ENCODE data around the gene HDAC1. TPM values are rescaled to one million over a fixed set of nuclear protein-coding genes. Genes with fewer than 3 reads are reported as not detected.
"Not testable (repeated sequence)": the region's sequence is repeated elsewhere in the genome, so short reads cannot be mapped to it uniquely, and the experiment has no call there.

The HDAC1 gene
- total RNA-seq, 1 experiment from 2014 or later, result 117 TPM

DNA sequence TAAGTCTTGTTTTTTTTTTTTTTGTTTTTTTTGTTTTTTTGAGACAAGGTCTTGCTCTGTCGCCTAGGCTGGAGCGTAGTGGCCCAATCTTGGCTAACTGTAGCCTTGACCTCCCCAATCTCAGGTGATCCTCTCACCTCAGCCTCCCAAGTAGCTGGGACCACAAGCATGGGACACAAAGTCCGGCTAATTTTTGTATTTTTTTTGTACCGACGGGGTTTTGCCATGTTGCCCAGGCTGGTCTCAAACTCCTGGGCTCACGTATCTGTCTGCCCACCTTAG is 34.7 kb upstream of the HDAC1 start:
- Mint-ChIP-seq H3K27me3 (ENCODE audit: insufficient read depth, unreplicated experiment) (no peaks in the 10 kb centered on the region), H3K9me3 (ENCODE audit: unreplicated experiment) (no peaks in the 10 kb centered on the region), H3K4me1 (ENCODE audit: low read depth, unreplicated experiment) (no peaks in the 10 kb centered on the region), H3K27ac (ENCODE audit: unreplicated experiment) (no peak overlapping the region), H3K4me3 (ENCODE audit: unreplicated experiment) (no peak overlapping the region), H3K36me3 (ENCODE audit: insufficient read depth, unreplicated experiment) (no peaks in the 10 kb centered on the region)
- H3K4me1 ChIP-seq, result no peaks in the 10 kb centered on the region
- POLR2A ChIA-PET, result no interaction called here
- H3K4me3 ChIP-seq (ENCODE audit: low read depth, low read length), result no peak overlapping the region
- no peaks in the 10 kb centered on the region for H3K9me3 ChIP-seq
- no peaks in the 10 kb centered on the region for H3K27me3 ChIP-seq (replicated peaks; ENCODE audit: control insufficient read depth, insufficient read depth, low read length)
- intact Hi-C loops (cut with micrococcal nuclease; ENCODE audit: unreplicated experiment), result no loop called here
- TF ChIP-seq, protein P1, sequence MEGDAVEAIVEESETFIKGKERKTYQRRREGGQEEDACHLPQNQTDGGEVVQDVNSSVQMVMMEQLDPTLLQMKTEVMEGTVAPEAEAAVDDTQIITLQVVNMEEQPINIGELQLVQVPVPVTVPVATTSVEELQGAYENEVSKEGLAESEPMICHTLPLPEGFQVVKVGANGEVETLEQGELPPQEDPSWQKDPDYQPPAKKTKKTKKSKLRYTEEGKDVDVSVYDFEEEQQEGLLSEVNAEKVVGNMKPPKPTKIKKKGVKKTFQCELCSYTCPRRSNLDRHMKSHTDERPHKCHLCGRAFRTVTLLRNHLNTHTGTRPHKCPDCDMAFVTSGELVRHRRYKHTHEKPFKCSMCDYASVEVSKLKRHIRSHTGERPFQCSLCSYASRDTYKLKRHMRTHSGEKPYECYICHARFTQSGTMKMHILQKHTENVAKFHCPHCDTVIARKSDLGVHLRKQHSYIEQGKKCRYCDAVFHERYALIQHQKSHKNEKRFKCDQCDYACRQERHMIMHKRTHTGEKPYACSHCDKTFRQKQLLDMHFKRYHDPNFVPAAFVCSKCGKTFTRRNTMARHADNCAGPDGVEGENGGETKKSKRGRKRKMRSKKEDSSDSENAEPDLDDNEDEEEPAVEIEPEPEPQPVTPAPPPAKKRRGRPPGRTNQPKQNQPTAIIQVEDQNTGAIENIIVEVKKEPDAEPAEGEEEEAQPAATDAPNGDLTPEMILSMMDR (IDR thresholded peaks at IDR 0.05; ENCODE audit: insufficient read depth in 1 of 2, low read depth in 1 of 2, low read length in 1 of 2, severe bottlenecking in 1 of 2, unreplicated experiment in 1 of 2), result no peak
- H3K36me3 ChIP-seq (ENCODE audit: control insufficient read depth, insufficient read depth, low read length), result no peaks in the 10 kb centered on the region
- BruUV-seq (replicated peaks), result no TSS peak
- no peak for DNase-seq
- CTCF ChIA-PET, result no interaction called here

DNA sequence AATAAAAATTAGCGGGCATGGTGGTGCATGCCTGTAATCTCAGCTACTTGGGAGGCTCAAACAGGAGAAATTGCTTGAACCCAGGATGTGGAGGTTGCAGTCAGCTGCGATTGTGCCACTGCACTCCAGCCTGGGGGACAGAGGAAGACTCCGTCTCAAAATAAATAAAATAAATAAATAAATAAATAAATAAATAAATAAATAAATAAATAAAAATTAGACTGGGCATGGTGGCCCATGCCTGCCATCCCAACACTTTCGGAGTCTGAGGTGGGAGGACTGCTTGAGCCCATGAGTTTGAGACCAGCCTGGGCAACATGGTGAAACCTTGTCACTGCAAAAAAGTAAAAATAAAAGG is 28.7 kb upstream of the HDAC1 start:
- H3K4me1 Mint-ChIP-seq (ENCODE audit: low read depth, unreplicated experiment); H3K4me1 ChIP-seq; H3K27me3 Mint-ChIP-seq (ENCODE audit: insufficient read depth, unreplicated experiment); H3K27ac Mint-ChIP-seq (ENCODE audit: unreplicated experiment); H3K4me3 ChIP-seq (ENCODE audit: low read depth, low read length); intact Hi-C loops (cut with micrococcal nuclease; ENCODE audit: unreplicated experiment); H3K27me3 ChIP-seq (replicated peaks; ENCODE audit: control insufficient read depth, insufficient read depth, low read length); BruUV-seq (replicated peaks); H3K9me3 Mint-ChIP-seq (ENCODE audit: unreplicated experiment); H3K9me3 ChIP-seq; H3K36me3 ChIP-seq (ENCODE audit: control insufficient read depth, insufficient read depth, low read length); CTCF ChIA-PET; POLR2A ChIA-PET; H3K4me3 Mint-ChIP-seq (ENCODE audit: unreplicated experiment); DNase-seq; H3K36me3 Mint-ChIP-seq (ENCODE audit: insufficient read depth, unreplicated experiment): not testable (repeated sequence)

DNA sequence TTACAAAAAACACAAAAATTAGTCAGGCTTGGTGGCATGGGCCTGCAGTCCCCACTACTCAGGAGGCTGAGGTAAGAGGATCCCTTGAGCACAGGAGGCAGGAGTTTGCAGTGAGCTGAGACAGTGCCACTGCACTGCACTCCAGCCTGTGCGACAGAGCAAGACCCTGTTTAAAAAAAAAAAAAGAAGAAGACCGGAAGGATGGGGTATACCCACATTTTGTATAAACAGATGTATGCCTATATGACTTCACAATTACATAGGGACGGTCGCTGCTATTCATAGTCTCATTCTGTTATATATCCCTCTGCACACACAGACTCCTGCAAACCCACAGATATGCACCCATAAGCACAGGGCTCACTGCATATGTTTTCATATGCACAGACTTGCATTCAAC is 28.1 kb upstream of the HDAC1 start:
- Histone ChIP-seq H3K27me3 (replicated peaks; ENCODE audit: control insufficient read depth, insufficient read depth, low read length) (no peaks in the 10 kb centered on the region), H3K36me3 (ENCODE audit: control insufficient read depth, insufficient read depth, low read length) (no peaks in the 10 kb centered on the region), H3K4me3 (ENCODE audit: low read depth, low read length) (no peak overlapping the region), H3K4me1 (peaks cover 4% of the 10 kb centered on the region; the same call in 1 of the 2 replicates), H3K9me3 (no peaks in the 10 kb centered on the region)
- POLR2A ChIA-PET, result no interaction called here
- TF ChIP-seq, protein P1 (IDR thresholded peaks at IDR 0.05; ENCODE audit: insufficient read depth in 1 of 2, low read depth in 1 of 2, low read length in 1 of 2, severe bottlenecking in 1 of 2, unreplicated experiment in 1 of 2), result no peak
- Mint-ChIP-seq H3K4me3 (ENCODE audit: unreplicated experiment) (no peak overlapping the region), H3K4me1 (ENCODE audit: low read depth, unreplicated experiment) (peaks cover 7% of the 10 kb centered on the region), H3K27ac (ENCODE audit: unreplicated experiment) (no peak overlapping the region), H3K9me3 (ENCODE audit: unreplicated experiment) (no peaks in the 10 kb centered on the region), H3K27me3 (ENCODE audit: insufficient read depth, unreplicated experiment) (no peaks in the 10 kb centered on the region), H3K36me3 (ENCODE audit: insufficient read depth, unreplicated experiment) (no peaks in the 10 kb centered on the region)
- intact Hi-C loops (cut with micrococcal nuclease; ENCODE audit: unreplicated experiment), result no loop called here
- DNase-seq, result no peak
- CTCF ChIA-PET, result interaction anchor here (0.6 kb wide), 1 partner anchor 271 kb away, joined by 6 read pairs; no protein-coding TSS in a partner anchor
- no TSS peak for BruUV-seq (replicated peaks)

DNA sequence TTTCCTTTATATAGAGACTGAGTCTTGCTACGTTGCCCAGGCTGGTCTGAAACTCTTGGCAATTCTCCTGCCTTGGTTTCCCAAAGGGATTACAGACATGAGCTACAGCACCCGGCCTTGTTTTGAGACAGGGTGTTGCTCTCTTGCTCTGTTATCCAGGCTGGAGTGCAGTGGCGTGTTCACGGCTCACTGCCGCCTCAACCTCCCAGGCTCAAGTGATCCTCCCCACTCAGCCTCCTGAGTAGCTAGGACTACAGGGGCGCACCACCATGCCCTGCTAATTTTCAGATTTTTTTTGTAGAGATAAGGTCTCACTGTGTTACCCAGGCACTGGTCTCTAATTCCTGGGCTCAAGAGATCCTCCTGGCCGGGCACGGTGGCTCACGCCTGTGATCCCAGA is 26.0 kb upstream of the HDAC1 start:
- Histone ChIP-seq H3K27me3 (replicated peaks; ENCODE audit: control insufficient read depth, insufficient read depth, low read length) (no peaks in the 10 kb centered on the region), H3K36me3 (ENCODE audit: control insufficient read depth, insufficient read depth, low read length) (no peaks in the 10 kb centered on the region), H3K4me3 (ENCODE audit: low read depth, low read length) (no peak overlapping the region), H3K9me3 (no peaks in the 10 kb centered on the region), H3K4me1 (peaks cover 4% of the 10 kb centered on the region; the same call in 1 of the 2 replicates)
- BruUV-seq (replicated peaks), result no TSS peak
- intact Hi-C loops (cut with micrococcal nuclease; ENCODE audit: unreplicated experiment), result no loop called here
- Mint-ChIP-seq H3K36me3 (ENCODE audit: insufficient read depth, unreplicated experiment) (no peaks in the 10 kb centered on the region), H3K4me3 (ENCODE audit: unreplicated experiment) (no peak overlapping the region), H3K27me3 (ENCODE audit: insufficient read depth, unreplicated experiment) (no peaks in the 10 kb centered on the region), H3K27ac (ENCODE audit: unreplicated experiment) (no peak overlapping the region), H3K9me3 (ENCODE audit: unreplicated experiment) (no peaks in the 10 kb centered on the region), H3K4me1 (ENCODE audit: low read depth, unreplicated experiment) (peaks cover 7% of the 10 kb centered on the region)
- ChIA-PET CTCF (no interaction called here), POLR2A (no interaction called here)
- TF ChIP-seq, protein P1 (IDR thresholded peaks at IDR 0.05; ENCODE audit: insufficient read depth in 1 of 2, low read depth in 1 of 2, low read length in 1 of 2, severe bottlenecking in 1 of 2, unreplicated experiment in 1 of 2), result no peak
- DNase-seq, result no peak
